OCI-LY7 (cell line): ENCODE measurements around the gene ZDHHC5.

Experiments used
- CTCF ChIP-seq: fragments of 200-600 bp; sonication (generic); conservative IDR thresholded peaks from 2 replicates; pipeline ENCODE4 v1.5.1; 2014; ENCODE audit warnings: mild to moderate bottlenecking, antibody characterized with exemption, low read length, moderate library complexity, mixed read lengths
- EZH2phosphoT487 ChIP-seq: fragments of 200-600 bp; sonication (generic); IDR thresholded peaks from 2 replicates; pipeline ENCODE4 v1.6.1; 2018; ENCODE audit warnings: low read depth, borderline replicate concordance, mild to moderate bottlenecking, mixed run types, antibody characterized with exemption, low read length, moderate library complexity, mixed read lengths

GRCh38 chr11:57700425-57700824, 32.5 kb downstream of the ZDHHC5 start:
- no peak for TF ChIP-seq CTCF
- no peak for TF ChIP-seq EZH2phosphoT487
